WI38 (cell line): ENCODE measurements around the gene MMP20.

ENCODE experiments used
- H3K4me3 ChIP-seq: 2 replicates; pipeline ENCODE4 v1.5.1; 2011; ENCODE audit warnings: low read depth, mild to moderate bottlenecking, control low read depth, low read length
- CTCF ChIP-seq: IDR thresholded peaks from 2 replicates; pipeline ENCODE4 v1.5.1; 2012; ENCODE audit warnings: low read depth, mild to moderate bottlenecking, control low read depth, low read length

MMP20 gene

GRCh38 chr11:102596578-102596977, 28.6 kb downstream of the MMP20 start:
- TF ChIP-seq CTCF, result no peak

GRCh38 chr11:102592634-102593581, 32.2 kb downstream of the MMP20 start:
- peak; percentile 51 for TF ChIP-seq CTCF
- H3K4me3 ChIP-seq, result no peak overlapping the region

More at GRCh38 chr11:102596578-102596977, 28.6 kb downstream of the MMP20 start:
- H3K4me3 ChIP-seq, result no peak overlapping the region

GRCh38 chr11:102592131-102592530, 33.0 kb downstream of the MMP20 start:
- no peak for TF ChIP-seq CTCF
- no peak overlapping the region for H3K4me3 ChIP-seq

- no peak for TF ChIP-seq CTCF
- no peak overlapping the region for H3K4me3 ChIP-seq
Observed at GRCh38 chr11:102591160-102591718, 33.9 kb downstream of the MMP20 start.

- H3K4me3 ChIP-seq, result no peak overlapping the region
- no peak for TF ChIP-seq CTCF
Observed at GRCh38 chr11:102590276-102591049, 34.7 kb downstream of the MMP20 start.

GRCh38 chr11:102589047-102589459, 36.1 kb downstream of the MMP20 start:
- H3K4me3 ChIP-seq, result no peak overlapping the region
- no peak for TF ChIP-seq CTCF
